Superior temporal gyrus (tissue), 1 donor: ENCODE data around the gene PPP1R3E.

Experiments
- DNase-seq: peaks from one replicate; pipeline ENCODE4 v3.0.0-alpha.2; 2016; ENCODE audit errors: extremely low spot score

Gene PPP1R3E

GRCh38 chr14:23322568-23323517 lies 20.2 kb upstream of the PPP1R3E start:
- no peak for DNase-seq

- peak; percentile 56 for DNase-seq
Measured at GRCh38 chr14:23321572-23322547, 19.2 kb upstream of the PPP1R3E start.

GRCh38 chr14:23320584-23321571 lies 18.2 kb upstream of the PPP1R3E start, which contains the start of gene PABPN1:
Gene PABPN1, plus strand, starts transcription at chr14:23321457. Its CDS starts 13 bp downstream, at chr14:23321470.
- peak; percentile 100 for DNase-seq

- DNase-seq = no peak
Measured at GRCh38 chr14:23319746-23320583, 17.3 kb upstream of the PPP1R3E start.

- DNase-seq = no peak
Measured at GRCh38 chr14:23316300-23316699, 13.6 kb upstream of the PPP1R3E start.

GRCh38 chr14:23310546-23310945 lies 7.9 kb upstream of the PPP1R3E start:
- DNase-seq = no peak

GRCh38 chr14:23308721-23309445 lies 6.2 kb upstream of the PPP1R3E start:
- DNase-seq = no peak

GRCh38 chr14:23307687-23308644 lies 5.3 kb upstream of the PPP1R3E start:
- DNase-seq = no peak

GRCh38 chr14:23307146-23307530 lies 4.5 kb upstream of the PPP1R3E start:
- DNase-seq = no peak

- peak; percentile 80 for DNase-seq
Measured at GRCh38 chr14:23306412-23307145, 3.9 kb upstream of the PPP1R3E start, which contains the start of gene BCL2L2. Gene BCL2L2, plus strand, starts transcription at chr14:23306833. Its CDS starts 935 bp downstream, at chr14:23307768.

GRCh38 chr14:23301969-23302289 lies 730 bp downstream of the PPP1R3E start:
- DNase-seq = no peak

GRCh38 chr14:23301288-23301968 lies 1.2 kb downstream of the PPP1R3E start:
- DNase-seq = peak; percentile 96

GRCh38 chr14:23300687-23301223 lies 1.9 kb downstream of the PPP1R3E start:
- peak; percentile 67 for DNase-seq

- DNase-seq = peak; percentile 47
Measured at GRCh38 chr14:23299986-23300686, 2.5 kb downstream of the PPP1R3E start.

GRCh38 chr14:23299211-23299957 lies 3.3 kb downstream of the PPP1R3E start:
- peak; percentile 84 for DNase-seq
